ENCODE measurements around the gene ZFAND3.

DNA sequence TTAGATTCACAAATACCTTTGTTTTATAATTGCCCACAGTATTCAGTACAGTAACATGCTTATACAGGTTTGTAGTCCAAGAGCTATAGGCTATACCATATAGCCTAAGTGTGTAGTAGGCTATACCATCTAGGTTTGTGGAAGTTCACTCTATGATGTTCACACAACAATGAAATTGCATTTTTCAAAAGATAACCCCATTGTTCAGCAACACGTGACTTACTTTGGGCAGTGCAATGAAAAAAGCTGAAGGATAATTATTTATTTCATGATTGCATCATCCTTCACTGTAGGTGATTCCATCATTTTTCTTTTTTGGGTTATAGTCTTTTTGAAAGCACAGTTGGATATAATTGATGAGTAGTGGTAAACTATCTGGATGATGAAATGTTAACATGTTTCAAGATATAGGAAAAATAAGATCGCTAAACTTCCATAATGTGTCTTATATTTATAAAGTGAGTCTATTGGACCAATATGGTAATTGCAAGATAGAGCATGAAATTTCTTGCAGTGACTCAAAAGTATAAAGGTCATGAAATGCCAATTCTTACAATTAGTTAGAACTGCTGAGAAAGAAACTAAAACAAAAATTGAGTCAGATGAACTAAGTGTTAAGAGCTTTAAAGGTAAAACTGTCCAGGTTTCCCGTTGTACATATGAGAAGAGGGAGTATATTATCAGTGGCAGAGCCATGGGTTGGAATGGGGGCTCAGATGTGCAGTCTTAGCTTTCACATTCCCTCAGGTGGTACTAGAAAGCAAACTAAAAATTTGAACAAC lies 164.4 kb downstream of the ZFAND3 start:
- TF ChIP-seq EGR1 (IDR thresholded peaks at IDR 0.05; ENCODE audit: low read depth) (no peak), RAD21 (IDR thresholded peaks at IDR 0.05; ENCODE audit: low read depth) (no peak), SIN3A (IDR thresholded peaks at IDR 0.05; ENCODE audit: low read depth) (no peak)
- TF ChIP-seq, protein P1, sequence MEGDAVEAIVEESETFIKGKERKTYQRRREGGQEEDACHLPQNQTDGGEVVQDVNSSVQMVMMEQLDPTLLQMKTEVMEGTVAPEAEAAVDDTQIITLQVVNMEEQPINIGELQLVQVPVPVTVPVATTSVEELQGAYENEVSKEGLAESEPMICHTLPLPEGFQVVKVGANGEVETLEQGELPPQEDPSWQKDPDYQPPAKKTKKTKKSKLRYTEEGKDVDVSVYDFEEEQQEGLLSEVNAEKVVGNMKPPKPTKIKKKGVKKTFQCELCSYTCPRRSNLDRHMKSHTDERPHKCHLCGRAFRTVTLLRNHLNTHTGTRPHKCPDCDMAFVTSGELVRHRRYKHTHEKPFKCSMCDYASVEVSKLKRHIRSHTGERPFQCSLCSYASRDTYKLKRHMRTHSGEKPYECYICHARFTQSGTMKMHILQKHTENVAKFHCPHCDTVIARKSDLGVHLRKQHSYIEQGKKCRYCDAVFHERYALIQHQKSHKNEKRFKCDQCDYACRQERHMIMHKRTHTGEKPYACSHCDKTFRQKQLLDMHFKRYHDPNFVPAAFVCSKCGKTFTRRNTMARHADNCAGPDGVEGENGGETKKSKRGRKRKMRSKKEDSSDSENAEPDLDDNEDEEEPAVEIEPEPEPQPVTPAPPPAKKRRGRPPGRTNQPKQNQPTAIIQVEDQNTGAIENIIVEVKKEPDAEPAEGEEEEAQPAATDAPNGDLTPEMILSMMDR (IDR thresholded peaks at IDR 0.05 in 2 of 3, conservative IDR thresholded peaks at IDR 0.05 in 1 of 3; ENCODE audit: borderline replicate concordance in 1 of 3, insufficient read depth in 1 of 3, low read depth in 2 of 3, low read length in 2 of 3): no peak
